ENCODE data around the gene BABAM2.
"Not testable (repeated sequence)": the region's sequence is repeated elsewhere in the genome, so short reads cannot be mapped to it uniquely, and the experiment has no call there.

Gene BABAM2

DNA sequence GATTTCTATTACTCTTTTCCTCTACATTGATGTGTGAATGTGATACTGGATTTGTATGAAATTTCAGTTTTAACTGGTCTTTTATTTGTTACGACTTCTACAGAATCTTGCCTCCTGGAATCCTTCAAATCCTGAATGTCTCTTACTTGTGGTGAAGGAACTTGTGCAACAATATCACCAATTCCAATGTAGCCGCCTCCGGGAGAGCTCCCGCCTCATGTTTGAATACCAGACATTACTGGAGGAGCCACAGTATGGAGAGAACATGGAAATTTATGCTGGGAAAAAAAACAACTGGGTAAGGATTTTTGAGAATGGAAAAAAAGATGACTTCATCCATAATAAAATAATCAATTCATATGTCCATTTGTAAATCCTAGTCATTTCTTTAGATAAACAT, 134.6 kb downstream of the BABAM2 start:
- Histone ChIP-seq H3K27me3 (ENCODE audit: insufficient read depth, low read length, poor library complexity) (no peaks in the 10 kb centered on the region), H4K20me1 (ENCODE audit: insufficient read depth, low read length) (no peaks in the 10 kb centered on the region; the same call in 1 of the 2 replicates)
- TF ChIP-seq EZH2 (IDR thresholded peaks at IDR 0.05; ENCODE audit: borderline replicate concordance, low read depth, low read length, severe bottlenecking), result no peak
- TF ChIP-seq, protein P1, sequence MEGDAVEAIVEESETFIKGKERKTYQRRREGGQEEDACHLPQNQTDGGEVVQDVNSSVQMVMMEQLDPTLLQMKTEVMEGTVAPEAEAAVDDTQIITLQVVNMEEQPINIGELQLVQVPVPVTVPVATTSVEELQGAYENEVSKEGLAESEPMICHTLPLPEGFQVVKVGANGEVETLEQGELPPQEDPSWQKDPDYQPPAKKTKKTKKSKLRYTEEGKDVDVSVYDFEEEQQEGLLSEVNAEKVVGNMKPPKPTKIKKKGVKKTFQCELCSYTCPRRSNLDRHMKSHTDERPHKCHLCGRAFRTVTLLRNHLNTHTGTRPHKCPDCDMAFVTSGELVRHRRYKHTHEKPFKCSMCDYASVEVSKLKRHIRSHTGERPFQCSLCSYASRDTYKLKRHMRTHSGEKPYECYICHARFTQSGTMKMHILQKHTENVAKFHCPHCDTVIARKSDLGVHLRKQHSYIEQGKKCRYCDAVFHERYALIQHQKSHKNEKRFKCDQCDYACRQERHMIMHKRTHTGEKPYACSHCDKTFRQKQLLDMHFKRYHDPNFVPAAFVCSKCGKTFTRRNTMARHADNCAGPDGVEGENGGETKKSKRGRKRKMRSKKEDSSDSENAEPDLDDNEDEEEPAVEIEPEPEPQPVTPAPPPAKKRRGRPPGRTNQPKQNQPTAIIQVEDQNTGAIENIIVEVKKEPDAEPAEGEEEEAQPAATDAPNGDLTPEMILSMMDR (IDR thresholded peaks at IDR 0.05; ENCODE audit: borderline replicate concordance, extremely low read depth, low read length, poor library complexity, severe bottlenecking), result no peak

DNA sequence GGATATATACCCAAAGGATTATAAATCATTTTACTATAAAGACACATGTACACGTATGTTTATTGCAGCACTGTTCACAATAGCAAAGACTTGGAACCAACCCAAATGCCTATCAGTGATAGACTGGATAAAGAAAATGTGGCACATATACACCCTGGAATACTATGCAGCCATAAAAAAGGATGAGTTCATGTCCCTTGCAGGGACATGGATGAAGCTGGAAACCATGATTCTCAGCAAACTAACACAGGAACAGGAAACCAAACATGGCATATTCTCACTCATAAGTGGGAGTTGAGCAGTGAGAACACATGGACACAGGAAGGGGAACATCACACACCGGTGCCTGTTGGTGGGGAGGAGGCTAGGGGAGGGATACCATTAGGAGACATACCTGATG, 135.7 kb downstream of the BABAM2 start:
- H3K36me3 ChIP-seq (ENCODE audit: insufficient read depth, low read length), result peaks cover 13% of the 10 kb centered on the region
- DNase-seq; H3K4me1 ChIP-seq (ENCODE audit: insufficient read depth, low read length); H3K9ac ChIP-seq (ENCODE audit: low read depth, low read length); ATAC-seq (ENCODE audit: insufficient read depth, low read depth); H3K27me3 ChIP-seq (ENCODE audit: insufficient read depth, low read length, poor library complexity); H4K20me1 ChIP-seq (ENCODE audit: insufficient read depth, low read length); H3K9me3 ChIP-seq (ENCODE audit: insufficient read depth, low read length, severe bottlenecking); H3K4me2 ChIP-seq (ENCODE audit: insufficient read depth, low read length); H3K4me3 ChIP-seq (ENCODE audit: low read depth in 1 of 2, low read length in 2 of 2); H3K27ac ChIP-seq (ENCODE audit: low read length); H3K79me2 ChIP-seq (ENCODE audit: insufficient read depth, low read length); H2AFZ ChIP-seq (ENCODE audit: low read depth, low read length): not testable (repeated sequence)

More for the DNA sequence above, 134.6 kb downstream of the BABAM2 start:
- H3K9ac ChIP-seq (ENCODE audit: low read depth, low read length), result no peak overlapping the region
- peaks cover 13% of the 10 kb centered on the region for H3K36me3 ChIP-seq (ENCODE audit: insufficient read depth, low read length)
- ATAC-seq (ENCODE audit: insufficient read depth, low read depth), result no peak
- H3K79me2 ChIP-seq (ENCODE audit: insufficient read depth, low read length), result peaks cover 2% of the 10 kb centered on the region; the same call in 1 of the 2 replicates
- no peak overlapping the region for H3K27ac ChIP-seq (ENCODE audit: low read length)
- DNase-seq, result no peak
- no peak overlapping the region for H2AFZ ChIP-seq (ENCODE audit: low read depth, low read length)
- H3K4me2 ChIP-seq (ENCODE audit: insufficient read depth, low read length), result no peak overlapping the region
- H3K9me3 ChIP-seq (ENCODE audit: insufficient read depth, low read length, severe bottlenecking), result no peaks in the 10 kb centered on the region
- no peak overlapping the region for H3K4me3 ChIP-seq (ENCODE audit: low read depth in 1 of 2, low read length in 2 of 2)
- H3K4me1 ChIP-seq (ENCODE audit: insufficient read depth, low read length), result no peaks in the 10 kb centered on the region

DNA sequence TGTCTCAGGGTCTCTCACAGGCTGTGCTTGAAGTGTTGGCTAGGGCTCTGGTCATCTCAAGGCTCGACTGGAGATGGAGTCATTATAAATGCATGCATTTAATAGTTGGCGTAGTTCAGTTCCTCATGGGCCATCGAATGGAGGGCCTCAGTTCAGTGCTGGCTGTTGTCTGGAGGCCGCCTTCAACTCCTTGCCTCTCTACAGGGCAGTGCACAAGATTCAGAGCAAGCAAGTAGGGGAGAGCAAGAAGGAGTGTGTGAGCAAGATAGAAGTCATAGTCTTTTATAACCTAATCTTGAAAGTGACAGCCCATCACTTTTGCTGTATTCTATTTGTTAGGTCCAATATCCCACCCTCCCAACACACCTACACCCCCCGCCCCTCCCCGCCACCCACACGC, 137.5 kb downstream of the BABAM2 start:
- Histone ChIP-seq H3K9ac (ENCODE audit: low read depth, low read length) (no peak overlapping the region), H3K4me3 (ENCODE audit: low read depth in 1 of 2, low read length in 2 of 2) (no peak overlapping the region), H3K27ac (ENCODE audit: low read length) (no peak overlapping the region), H3K27me3 (ENCODE audit: insufficient read depth, low read length, poor library complexity) (no peaks in the 10 kb centered on the region), H3K4me1 (ENCODE audit: insufficient read depth, low read length) (no peaks in the 10 kb centered on the region), H4K20me1 (ENCODE audit: insufficient read depth, low read length) (no peaks in the 10 kb centered on the region), H3K4me2 (ENCODE audit: insufficient read depth, low read length) (no peak overlapping the region), H2AFZ (ENCODE audit: low read depth, low read length) (no peak overlapping the region), H3K9me3 (ENCODE audit: insufficient read depth, low read length, severe bottlenecking) (no peaks in the 10 kb centered on the region), H3K79me2 (ENCODE audit: insufficient read depth, low read length) (no peaks in the 10 kb centered on the region), H3K36me3 (ENCODE audit: insufficient read depth, low read length) (peaks cover 13% of the 10 kb centered on the region)
- no peak for ATAC-seq (ENCODE audit: insufficient read depth, low read depth)
- TF ChIP-seq EZH2 (IDR thresholded peaks at IDR 0.05; ENCODE audit: borderline replicate concordance, low read depth, low read length, severe bottlenecking), result no peak
- TF ChIP-seq, protein P1 (IDR thresholded peaks at IDR 0.05; ENCODE audit: borderline replicate concordance, extremely low read depth, low read length, poor library complexity, severe bottlenecking), result no peak
- DNase-seq, result no peak

DNA sequence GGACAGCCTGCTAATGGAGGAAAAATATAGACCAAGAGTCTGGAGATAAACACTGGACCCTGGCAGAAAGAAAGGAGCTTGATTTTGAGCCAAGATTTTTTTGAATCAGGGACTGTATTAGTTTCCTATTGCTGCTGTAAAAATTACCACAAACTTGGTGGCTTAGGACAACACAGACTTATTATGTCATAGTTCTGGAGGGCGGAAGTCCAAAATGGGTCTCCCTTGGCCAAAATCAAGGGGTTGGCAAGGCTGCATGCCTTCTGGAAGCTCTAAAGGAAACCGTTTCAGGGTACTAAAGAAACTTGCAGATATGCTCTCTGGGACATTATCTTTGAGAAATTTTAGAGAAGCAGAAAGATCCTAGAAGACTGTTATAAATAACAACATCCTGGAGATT, 140.1 kb downstream of the BABAM2 start:
- H2AFZ ChIP-seq (ENCODE audit: low read depth, low read length), result no peak overlapping the region
- no peak overlapping the region for H3K27ac ChIP-seq (ENCODE audit: low read length)
- ATAC-seq (ENCODE audit: insufficient read depth, low read depth) (no peak), DNase-seq (no peak)
- no peaks in the 10 kb centered on the region for H4K20me1 ChIP-seq (ENCODE audit: insufficient read depth, low read length)
- no peak overlapping the region for H3K4me3 ChIP-seq (ENCODE audit: low read depth in 1 of 2, low read length in 2 of 2)
- no peaks in the 10 kb centered on the region for H3K9me3 ChIP-seq (ENCODE audit: insufficient read depth, low read length, severe bottlenecking)
- TF ChIP-seq EZH2 (IDR thresholded peaks at IDR 0.05; ENCODE audit: borderline replicate concordance, low read depth, low read length, severe bottlenecking), result no peak
- TF ChIP-seq, protein P1 (IDR thresholded peaks at IDR 0.05; ENCODE audit: borderline replicate concordance, extremely low read depth, low read length, poor library complexity, severe bottlenecking), result no peak
- H3K4me2 ChIP-seq (ENCODE audit: insufficient read depth, low read length), result no peak overlapping the region
- no peaks in the 10 kb centered on the region for H3K79me2 ChIP-seq (ENCODE audit: insufficient read depth, low read length)
- H3K27me3 ChIP-seq (ENCODE audit: insufficient read depth, low read length, poor library complexity), result no peaks in the 10 kb centered on the region
- no peak overlapping the region for H3K9ac ChIP-seq (ENCODE audit: low read depth, low read length)
- H3K4me1 ChIP-seq (ENCODE audit: insufficient read depth, low read length), result no peaks in the 10 kb centered on the region
- H3K36me3 ChIP-seq (ENCODE audit: insufficient read depth, low read length), result peaks cover 11% of the 10 kb centered on the region

Measured in DND-41 (cell line).